WERI-Rb-1 (cell line): ENCODE measurements around the gene SFXN5.
"Not testable (repeated sequence)": the region's sequence is repeated elsewhere in the genome, so short reads cannot be mapped to it uniquely, and the experiment has no call there.

Source experiments
- DNase-seq: peaks from one replicate; pipeline ENCODE4 v3.0.0-alpha.2; 2020
- H3K27ac ChIP-seq: fragments of 250-450 bp; sonication (Bioruptor Pico); 2 replicates; pipeline ENCODE4 v1.5.1; 2020; ENCODE audit warnings: mild to moderate bottlenecking, moderate library complexity
- H3K27me3 ChIP-seq: fragments of 250-450 bp; sonication (Bioruptor Pico); 2 replicates; pipeline ENCODE4 v1.5.1; 2021; ENCODE audit warnings: mild to moderate bottlenecking, low read depth, moderate library complexity; ENCODE audit not compliant: insufficient read depth, severe bottlenecking
- H3K36me3 ChIP-seq: fragments of 250-450 bp; sonication (Bioruptor Pico); 2 replicates; pipeline ENCODE4 v1.5.1; 2020; ENCODE audit warnings: mild to moderate bottlenecking, moderate library complexity
- H3K4me3 ChIP-seq: 2 replicates; pipeline ENCODE4 v1.5.1; 2011; ENCODE audit warnings: low read depth, mild to moderate bottlenecking, control low read depth, low read length
- H3K9me3 ChIP-seq: fragments of 250-450 bp; sonication (Bioruptor Pico); 2 replicates; pipeline ENCODE4 v1.5.1; 2021; ENCODE audit warnings: mild to moderate bottlenecking, moderate library complexity; ENCODE audit not compliant: severe bottlenecking
- CTCF ChIP-seq: IDR thresholded peaks from 2 replicates; pipeline ENCODE4 v1.5.1; 2011; ENCODE audit warnings: low read depth, mild to moderate bottlenecking, control low read depth, inconsistent platforms, low read length

SFXN5 gene

GRCh38 chr2:72911256-72911655 is 160.3 kb downstream of the SFXN5 start:
- peaks cover 9% of the 10 kb centered on the region for H3K27me3 ChIP-seq
- no peak overlapping the region for H3K27ac ChIP-seq
- no peak for TF ChIP-seq CTCF
- no peaks in the 10 kb centered on the region for H3K36me3 ChIP-seq
- H3K4me3 ChIP-seq: no peak overlapping the region
- no peaks in the 10 kb centered on the region for H3K9me3 ChIP-seq
- no peak for DNase-seq

GRCh38 chr2:72908741-72909140 is 162.8 kb downstream of the SFXN5 start:
- no peak overlapping the region for H3K4me3 ChIP-seq
- H3K27me3 ChIP-seq: no peaks in the 10 kb centered on the region
- H3K27ac ChIP-seq: no peak overlapping the region
- no peaks in the 10 kb centered on the region for H3K36me3 ChIP-seq
- no peak for TF ChIP-seq CTCF
- DNase-seq: no peak
- H3K9me3 ChIP-seq: no peaks in the 10 kb centered on the region

DNA sequence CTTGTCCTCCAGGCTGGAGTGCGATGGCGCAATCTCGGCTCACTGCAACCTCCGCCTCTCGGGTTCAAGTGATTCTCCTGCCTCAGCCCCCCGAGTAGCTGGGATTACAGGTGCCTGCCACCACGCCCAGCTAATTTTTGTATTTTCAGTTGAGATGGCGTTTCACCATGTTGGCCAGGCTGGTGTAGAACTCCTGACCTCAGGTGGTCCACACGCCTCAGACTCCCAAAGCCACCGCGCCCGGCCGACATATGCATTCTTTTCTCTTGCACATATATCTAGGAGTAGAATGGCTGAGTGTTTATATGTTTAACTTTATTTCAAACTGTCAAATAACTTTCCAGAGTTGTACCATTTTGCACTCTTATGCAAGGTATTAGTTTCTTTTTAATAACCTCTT is 164.1 kb downstream of the SFXN5 start:
- not testable (repeated sequence) for DNase-seq, H3K4me3 ChIP-seq, H3K9me3 ChIP-seq, H3K27ac ChIP-seq, H3K36me3 ChIP-seq, H3K27me3 ChIP-seq

DNA sequence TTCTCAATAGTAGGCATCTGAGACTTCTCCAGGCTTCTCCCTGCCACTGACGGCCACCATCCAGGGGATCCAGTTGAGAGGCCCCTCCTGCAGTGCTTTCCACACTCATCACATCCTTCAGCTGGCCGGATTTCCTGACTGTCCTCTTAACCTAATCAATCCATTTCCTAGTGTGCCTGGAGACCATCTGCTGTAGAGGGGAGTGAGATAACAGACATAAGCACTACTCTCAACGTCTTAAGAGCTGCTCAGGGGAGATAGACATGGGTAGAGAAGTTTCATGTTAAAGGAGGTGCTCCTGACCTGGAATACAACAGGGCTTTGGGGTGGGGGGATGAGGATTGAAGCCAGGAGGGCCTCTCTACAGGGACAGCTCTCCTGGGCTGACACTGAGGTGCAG is 170.1 kb downstream of the SFXN5 start:
- TF ChIP-seq CTCF: no peak
- no peaks in the 10 kb centered on the region for H3K27me3 ChIP-seq

GRCh38 chr2:72900191-72900825 is 171.2 kb downstream of the SFXN5 start:
- TF ChIP-seq CTCF: no peak
- Histone ChIP-seq H3K27me3 (no peaks in the 10 kb centered on the region), H3K4me3 (no peak overlapping the region), H3K27ac (no peak overlapping the region), H3K36me3 (no peaks in the 10 kb centered on the region), H3K9me3 (no peaks in the 10 kb centered on the region)
- no peak for DNase-seq

More for the DNA sequence above, 170.1 kb downstream of the SFXN5 start:
- H3K9me3 ChIP-seq: no peaks in the 10 kb centered on the region
- peak; percentile 88 for DNase-seq
- H3K4me3 ChIP-seq: no peak overlapping the region; the same call in 1 of the 2 replicates
- no peaks in the 10 kb centered on the region for H3K36me3 ChIP-seq
- H3K27ac ChIP-seq: peak overlapping the region; percentile 68

GRCh38 chr2:72898585-72898906 is 173.0 kb downstream of the SFXN5 start:
- no peaks in the 10 kb centered on the region for H3K36me3 ChIP-seq
- H3K27me3 ChIP-seq: no peaks in the 10 kb centered on the region
- no peak for TF ChIP-seq CTCF
- peak overlapping the region; percentile 61; the same call in 1 of the 2 replicates for H3K27ac ChIP-seq
- H3K4me3 ChIP-seq: no peak overlapping the region
- no peaks in the 10 kb centered on the region for H3K9me3 ChIP-seq
- no peak for DNase-seq
